Stimulated activated CD8-positive, alpha-beta memory T cell treated with anti-CD3 and anti-CD28 coated beads, Interleukin-7, amount 100 ng/mL, for 1 hour (primary cell): Measurements from ENCODE around the gene DSG2.

Source experiments
- DNase-seq, 2 donors: peaks; one replicate each; pipeline ENCODE4 v3.0.0-alpha.2; 2020; ENCODE audit warnings: low read depth in 2 of 2

Gene DSG2

DNA sequence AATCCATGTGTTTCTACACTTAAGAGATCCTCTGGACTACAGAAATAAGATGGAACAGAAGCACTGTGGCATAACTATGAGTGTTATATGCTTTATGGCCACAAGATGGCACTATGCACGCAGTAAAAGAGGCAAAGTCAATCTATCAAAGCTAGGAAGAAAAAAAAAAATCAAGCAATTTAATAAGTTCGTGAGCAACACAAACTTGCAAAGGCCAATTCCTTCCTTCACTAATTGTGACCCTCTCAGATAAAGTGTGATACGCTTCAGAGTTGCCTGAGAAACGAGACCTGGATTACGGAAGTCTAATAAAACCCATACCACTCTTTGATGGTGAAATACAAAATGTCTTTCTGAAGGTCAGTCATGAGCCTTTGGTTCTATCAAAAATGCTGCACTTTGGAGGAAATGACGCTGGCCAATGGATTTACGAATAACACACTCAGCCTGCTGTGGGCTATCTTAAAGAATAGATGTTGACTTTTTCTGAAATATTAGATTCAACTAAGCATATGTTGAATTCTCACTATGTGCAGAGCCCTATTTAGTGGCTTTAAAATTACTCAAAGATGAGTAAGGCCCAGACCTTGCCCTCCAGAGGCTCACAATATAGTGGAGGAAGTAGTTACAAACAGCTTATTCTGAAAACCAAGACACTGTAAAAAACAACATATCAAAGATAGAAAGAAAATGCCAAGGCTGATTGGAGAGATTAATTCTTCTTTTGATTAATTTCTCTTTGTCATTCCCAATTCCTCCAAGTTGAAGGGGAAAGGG is 58.2 kb downstream of the DSG2 start:
- DNase-seq: no peak

DNA sequence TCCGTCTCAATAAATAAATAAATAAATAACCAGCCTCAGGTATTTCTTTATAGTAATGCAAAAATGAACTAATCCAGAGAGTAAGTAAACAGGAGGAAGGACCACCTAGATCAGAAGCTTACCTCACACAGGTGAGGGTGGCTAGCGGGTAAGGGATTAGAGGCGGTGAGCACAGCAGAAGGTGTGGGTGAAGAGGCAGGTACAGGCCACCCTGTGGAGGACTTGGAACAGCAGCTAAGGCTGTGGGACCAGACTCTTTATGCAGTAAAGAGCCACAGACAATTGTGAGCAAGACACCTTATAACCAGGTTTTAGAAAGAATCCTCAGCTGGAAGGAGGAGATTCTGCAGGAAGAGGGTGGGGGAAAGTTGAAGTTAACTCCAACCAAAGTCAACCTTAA is 59.5 kb downstream of the DSG2 start:
- DNase-seq: no peak

DNA sequence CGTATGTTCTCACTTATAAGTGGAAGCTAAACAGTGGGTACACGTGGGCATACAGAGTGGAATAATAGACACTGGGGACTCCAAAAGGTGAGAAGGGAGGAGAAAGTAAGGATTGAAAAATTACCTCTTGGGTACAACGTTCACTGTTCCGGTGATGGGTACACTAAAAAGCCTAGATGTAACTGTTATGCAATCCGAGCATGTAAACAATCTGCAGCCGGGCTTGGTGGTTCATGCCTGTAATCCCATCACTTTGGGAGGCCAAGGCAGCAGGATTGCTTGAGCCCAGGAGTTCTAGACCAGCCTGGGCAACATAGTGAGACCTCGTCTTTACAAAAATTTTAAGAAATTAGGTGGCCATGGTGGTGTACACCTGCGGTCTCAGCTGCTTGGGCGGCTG is 60.6 kb downstream of the DSG2 start:
- no peak for DNase-seq

DNA sequence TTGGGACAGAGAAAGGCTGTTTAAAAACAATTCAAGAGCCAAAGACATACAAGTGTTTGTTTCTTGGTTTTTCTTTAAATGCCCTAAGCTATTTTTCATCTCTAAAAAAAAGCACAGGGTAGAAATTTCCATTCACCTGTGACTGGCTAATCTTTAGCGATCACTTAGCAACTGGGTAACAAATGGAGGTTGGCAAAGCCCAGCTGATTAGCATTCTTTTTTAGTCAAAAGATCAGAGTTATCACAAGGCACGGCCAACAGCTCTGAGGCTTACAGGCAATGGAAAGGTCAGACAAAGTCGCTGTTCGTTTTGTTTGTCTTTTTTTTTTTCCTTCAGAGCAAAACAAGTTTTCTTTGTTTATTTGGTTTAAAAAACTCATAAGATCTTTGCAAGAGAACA is 64.7 kb downstream of the DSG2 start:
- no peak for DNase-seq

DNA sequence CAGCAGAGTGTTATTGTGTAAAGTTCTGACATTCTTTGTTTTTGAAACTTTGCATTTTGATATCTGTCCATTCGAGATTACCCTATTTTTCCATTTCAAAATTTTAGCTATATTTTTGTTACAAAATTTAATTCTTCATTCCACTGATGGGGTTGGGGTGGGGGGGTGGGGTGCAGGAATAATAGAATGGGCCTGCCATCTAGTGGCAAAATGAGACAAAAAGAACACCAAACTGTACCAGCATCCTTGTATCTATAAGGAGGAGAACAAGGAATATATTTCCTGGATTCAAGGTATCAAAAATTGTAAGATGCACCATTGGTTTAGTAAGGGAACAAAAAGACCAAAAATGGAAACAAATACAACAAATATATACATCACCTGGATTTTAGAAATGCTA is 65.8 kb downstream of the DSG2 start:
- no peak for DNase-seq

DNA sequence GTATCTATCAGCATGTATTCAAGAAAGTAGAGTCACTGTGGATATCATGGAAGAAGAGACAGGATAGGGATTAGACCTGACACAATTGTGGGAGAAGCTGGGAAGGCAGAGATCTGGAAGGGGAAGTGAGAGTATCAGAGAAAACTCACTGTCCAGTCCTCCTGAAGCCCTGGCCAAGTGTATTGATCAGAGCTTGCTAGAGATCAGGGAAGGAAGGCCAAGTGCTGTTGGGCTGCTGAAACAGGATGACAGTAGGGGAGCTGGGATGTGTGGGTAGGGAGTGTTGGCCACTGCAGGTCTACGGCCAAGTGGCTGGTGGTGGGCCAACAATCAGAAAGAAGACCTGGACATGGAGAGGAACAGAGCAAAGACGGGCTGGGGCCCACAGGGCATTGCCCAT is 67.4 kb downstream of the DSG2 start:
- DNase-seq: no peak

DNA sequence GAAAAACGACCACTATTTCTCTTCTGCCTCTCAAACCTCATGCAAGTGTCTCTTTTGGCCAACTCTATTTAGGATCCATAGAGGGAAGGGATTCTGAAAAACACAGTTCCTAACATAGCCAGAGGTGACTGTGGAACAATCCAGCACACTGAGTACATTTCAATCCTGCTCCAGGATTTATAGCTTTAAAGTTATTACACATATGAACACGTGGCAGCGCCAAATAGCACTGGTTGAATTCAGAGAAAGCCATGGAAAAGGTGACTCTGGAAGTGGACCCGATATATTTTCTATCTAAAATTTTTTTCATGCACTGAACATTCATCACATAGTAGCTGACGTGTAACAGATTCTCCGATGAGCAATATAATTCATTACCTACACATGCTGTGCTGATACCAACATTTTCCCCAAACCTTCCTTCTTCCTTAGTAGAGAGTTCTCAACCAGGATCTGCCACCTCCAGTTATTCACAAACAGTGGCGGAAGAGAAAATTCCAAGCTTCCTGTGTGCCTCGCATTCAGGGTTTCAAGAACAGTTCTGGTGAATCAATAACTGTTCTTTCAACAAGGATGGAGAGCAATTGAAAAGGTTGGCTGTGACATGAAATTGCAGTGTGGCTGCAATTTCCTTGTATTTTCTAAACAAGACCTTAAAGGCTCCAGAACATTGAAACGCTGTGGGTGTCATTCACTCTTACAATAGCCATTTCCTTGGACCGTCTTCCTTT is 68.0 kb downstream of the DSG2 start:
- DNase-seq: no peak

DNA sequence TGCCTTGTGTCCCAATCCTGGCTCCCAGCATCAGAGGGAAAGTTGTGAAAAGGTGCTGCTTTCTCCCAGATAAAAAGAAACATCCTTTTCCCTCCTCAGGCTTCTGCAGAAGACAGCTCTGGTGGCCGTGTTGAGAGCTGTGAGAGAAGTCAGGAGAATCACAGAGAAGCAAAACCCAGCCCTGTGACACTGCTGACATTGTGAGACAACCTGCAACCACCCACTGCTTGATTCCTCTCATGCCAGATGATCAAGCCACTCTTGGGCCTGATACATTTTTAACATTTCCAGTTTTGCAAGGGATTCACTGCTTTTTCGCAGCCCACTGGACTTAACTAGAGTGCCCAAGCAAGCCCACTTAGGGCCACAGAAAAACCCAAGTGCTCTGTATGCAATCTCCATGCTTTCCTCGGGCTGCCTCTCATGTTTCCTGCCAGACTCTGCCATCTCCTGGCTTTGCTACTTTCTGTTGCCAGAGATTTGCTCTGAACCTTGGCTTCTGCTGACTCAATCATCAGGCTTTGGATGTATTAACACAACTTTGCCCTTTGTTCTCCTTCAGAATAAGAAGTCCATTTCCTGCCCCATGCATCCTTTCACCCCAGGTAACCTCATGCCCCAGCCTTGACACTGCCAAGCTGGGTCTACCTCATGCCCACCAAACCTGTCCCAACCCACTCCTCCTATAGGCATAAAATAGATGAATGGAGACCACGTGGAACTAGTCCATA is 68.8 kb downstream of the DSG2 start:
- no peak for DNase-seq

DNA sequence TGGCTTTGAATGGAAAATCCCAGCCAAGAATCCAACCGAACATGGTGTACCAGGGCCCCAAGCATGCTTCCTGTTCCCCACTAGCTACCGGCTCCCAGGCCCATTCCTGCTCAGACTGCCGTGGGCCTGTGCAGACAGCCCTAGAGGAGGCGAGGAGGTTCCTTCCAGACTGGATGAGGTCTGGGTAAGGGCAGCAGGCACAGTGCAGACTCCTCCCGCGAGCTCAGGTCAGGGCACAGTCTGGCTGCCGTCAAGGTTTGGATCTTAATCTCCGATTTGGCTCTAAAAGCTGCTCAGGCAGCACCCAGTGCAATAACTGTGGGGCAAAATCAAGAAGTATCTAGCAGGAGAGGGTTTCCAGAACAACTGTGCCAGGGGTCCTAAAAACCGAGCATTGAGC is 74.4 kb downstream of the DSG2 start:
- no peak for DNase-seq

DNA sequence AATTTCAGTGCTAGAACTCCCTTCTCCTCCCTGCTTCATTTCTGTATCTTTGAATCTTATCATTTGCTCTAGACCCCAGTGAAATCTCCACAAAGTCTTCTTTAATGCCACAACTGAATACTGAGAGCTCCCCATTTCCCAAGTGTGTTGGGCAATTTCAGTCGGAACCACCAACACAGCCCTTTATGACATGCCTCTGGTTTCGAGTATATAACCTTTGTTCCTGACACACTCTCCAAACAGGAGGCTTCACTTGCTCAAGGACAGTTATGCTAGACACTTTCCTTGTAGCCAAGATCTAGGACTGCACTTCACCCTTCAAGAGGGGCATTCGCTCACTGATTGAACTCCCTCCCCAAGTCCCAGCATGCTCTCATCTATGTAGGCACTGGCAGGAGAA is 75.1 kb downstream of the DSG2 start:
- no peak for DNase-seq

DNA sequence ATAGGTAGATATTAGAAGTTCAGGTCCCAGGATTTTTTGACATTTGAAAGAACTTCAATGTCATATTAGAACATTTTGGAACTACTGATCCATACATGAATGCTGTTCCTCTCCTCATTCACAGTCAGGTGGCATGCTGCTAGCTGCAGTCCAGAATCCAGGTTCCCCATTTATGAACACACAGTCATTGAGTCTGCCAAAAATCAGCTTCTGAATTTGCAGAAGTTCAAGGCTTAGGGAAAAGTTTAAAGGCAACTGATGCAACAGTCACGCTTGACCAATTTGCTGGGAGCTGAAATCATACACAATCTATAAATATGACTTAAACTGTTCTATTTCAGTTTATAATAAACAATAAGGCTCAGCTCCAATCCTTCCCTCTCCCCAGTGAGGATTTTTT is 76.4 kb downstream of the DSG2 start:
- no peak for DNase-seq

DNA sequence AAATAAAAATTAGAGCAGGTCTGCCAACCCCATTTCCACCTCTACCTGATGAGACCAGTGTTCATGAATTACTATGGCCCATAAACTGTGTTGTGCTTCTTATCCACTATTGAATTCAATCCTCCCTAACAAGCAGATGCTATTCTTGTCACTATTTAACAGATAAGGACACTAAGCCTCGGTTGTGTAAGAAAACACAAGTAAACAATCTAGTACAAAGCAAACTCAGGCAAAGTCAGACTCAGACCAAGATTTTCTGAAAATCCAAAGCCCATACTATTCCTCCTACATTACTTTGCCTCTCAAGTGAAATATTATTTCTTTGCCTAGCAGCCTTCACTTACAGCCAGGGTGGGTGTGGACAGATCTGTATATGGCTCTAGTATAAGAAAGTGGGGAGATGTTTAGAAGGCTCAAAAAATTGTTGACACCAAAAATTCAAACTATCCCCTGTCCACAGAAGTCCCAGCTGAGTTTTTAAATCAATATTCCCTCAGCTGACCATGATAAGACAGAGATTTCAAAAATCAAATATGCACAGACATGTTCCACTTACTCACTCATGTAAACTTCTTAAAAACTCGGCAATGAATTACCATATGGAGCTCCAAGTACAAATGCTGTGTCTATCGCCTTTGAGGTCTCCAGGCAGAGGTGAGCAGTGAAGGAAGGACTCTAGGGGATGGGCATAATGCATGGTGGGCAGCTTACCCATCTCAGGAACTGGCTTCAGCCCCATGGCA is 77.7 kb downstream of the DSG2 start:
- DNase-seq: no peak

DNA sequence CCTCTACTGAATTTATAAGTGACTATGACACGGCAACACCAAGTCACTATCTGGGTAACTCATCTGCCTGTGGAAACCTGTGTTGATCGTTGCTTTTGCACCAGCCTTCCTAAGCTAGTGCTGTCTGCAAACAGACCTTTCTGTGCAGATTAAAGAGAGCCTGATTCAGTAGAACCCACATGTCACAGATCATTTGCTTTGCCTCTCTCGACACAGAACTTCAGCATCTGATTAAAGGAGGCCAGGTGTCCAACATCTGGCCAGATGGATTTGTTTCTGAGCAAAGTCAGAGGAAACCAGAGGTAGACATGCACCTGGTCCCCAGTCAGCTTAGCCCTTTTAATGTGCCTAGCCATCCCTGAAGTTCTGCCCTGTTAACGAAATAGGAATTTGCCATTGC is 78.7 kb downstream of the DSG2 start:
- no peak for DNase-seq

DNA sequence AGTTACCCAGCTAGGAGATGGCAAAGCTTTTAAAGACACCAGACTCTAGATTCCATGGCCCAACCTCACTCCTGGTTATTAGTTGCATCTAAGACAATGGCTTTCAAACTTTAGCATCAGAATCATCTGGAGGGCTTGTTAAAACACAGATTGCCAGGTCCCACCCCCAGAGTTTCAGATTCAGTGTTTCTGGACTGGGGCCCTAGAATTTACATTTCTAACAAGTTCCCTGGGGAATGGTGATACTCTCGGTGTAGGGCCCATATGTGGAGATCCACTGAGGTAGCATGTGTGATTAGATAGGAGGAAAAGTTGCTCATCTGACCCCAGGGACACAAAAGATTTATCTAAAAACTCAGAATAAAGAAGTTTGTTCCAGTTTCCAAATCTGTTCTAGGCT is 79.2 kb downstream of the DSG2 start:
- DNase-seq: no peak

DNA sequence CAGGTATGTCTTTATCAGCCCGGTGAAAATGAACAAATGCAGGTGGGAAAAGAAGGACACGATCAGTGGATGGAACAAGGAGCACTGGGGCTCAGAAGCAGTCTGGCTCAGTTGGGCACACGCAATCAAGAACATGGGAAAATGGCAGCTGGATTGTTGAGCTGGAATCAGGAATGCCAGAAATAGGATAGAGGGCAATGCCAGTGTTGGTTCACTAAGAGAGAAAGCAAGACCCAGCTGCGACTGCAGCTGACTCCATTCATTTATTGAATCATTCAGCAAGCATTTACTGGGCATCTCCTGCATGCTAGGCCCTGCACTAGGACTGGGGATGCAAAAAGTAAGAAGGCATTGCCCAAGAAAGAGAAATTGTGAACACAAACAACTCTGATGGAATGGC is 80.1 kb downstream of the DSG2 start:
- no peak for DNase-seq

DNA sequence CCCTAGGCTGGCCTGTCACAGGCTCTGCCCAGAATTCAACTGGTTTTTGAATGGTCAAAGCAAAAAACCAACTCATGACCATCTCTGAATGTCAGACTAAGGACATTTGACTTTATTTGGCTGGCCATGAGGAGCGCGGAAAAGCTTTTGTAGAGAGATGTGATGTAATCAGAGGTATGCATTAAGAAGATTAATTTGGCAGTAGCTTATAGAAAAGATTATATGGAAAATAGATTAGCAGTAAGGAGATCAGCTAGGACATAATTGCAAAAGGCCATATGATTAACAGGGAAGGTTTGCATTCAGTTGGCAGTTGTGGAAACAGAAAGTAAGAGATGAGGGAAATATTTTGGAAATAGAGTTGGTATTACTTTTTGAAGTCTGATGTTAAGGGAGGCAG is 81.4 kb downstream of the DSG2 start:
- DNase-seq: no peak

DNA sequence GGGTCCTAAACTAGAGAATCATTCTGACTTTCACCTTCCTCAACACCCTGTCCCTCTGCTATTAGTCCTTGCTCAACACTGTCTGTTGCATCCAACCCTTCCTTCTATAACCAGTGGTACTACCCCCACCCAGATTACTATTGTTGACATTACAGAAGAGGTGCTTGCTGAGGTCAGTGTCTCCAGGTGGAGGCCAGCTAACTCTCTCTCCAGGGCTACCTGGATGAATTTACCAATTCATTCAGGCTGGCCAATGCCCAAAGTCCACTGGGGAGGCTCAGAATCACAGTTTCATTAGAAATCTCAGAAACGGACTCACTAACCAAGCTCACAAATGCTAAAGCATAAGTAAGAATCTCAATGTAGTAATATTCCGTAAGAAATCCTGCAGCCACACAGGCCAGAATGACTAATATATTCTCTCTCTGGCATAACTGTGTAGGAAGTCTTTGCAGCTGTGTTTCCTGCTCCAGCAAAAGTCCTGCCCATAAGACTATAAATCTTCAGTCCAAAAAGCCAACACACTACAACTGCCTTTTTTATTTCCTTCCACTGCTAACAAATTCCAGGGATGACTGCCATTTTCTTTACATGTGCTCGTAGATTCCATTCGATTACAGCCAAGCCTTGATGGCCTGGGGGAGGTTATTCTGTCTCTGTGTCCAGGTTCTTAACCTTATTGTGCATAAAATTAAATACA is 83.7 kb downstream of the DSG2 start:
- no peak for DNase-seq

DNA sequence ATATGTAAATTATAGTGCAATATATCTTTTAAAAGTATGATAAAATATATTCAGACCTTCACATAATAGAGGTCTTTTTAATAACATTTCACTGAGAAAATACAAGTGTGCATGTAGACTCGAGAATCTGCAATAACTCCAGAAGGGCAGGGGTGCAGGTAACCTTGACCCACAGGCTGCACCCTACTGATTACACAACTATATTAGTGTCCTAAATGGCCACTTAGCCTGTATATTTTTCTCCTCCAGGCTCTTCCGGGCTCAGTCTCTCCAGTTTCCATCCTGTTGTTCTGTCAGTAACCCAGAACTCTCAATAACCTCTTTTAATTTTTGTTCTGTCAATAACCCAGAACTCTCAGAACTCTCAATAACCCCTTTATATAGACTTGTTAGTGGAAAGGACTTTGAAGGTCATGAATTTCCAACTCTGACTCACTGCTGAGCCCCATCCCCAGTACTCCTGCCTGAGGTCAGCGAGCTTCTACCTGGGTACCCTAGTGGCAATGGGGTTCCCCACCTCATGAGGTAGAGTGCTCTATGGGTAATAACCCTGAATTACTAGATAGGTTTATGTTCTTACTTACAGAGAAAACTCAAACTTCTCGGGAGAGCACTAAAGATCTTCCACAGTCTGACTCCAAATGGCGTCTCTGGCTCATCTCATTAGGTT is 85.3 kb downstream of the DSG2 start:
- DNase-seq: no peak

DNA sequence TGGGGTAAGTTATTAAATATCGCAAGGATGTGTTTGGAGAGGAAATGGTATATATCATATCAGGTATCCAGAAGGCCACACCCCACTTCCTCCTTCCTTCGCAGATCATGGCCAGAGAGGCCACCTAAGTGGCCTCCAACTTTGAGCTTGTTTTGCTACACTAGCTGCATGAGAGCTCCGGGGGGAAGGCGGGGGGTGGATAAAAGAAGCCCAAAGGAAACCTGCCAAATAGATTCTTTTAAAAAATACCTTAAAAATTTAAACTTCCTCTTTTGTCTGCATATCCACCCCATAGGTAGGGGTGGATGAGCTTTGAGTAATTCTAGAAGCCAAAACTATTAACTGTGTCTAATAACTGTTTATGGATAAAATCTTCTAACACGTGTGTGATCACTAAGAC is 88.0 kb downstream of the DSG2 start:
- no peak for DNase-seq

DNA sequence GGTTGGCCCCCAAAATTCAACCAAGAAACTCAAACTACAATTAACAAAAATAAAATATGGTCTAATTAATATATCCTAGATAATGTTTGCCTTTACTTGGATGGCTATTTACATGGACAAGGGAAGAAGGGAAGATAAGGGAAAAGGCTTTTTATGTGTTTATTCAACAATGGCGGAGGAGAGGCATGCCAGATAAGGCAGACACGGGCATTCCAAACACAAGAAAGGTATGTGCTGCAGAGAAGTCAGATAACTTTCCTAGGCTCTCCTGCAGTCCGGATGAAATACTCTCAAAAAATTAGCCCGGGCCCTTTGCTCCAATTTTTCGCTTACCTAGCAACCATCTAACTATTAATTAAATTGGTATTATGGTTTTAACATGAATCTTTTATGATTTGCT is 88.6 kb downstream of the DSG2 start:
- DNase-seq: no peak

DNA sequence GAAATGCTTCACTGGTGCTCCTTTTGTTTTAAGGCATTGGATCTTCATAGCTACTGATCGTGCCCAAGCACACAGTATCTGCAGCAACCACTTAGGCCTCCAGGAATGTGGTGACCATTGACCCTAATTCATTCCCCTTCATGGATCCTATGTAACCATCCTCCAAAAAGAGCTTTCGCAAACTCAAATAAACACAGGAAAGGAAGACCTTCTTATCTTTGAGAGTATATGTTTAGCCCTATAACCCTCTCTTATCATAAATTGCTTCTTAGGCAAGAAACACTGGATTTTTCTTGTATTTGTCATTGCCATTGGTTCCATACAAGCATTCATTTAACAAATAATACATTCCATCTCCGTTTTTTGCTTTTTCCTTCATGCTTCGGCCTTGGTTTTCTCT is 89.6 kb downstream of the DSG2 start:
- DNase-seq: no peak
